Thyroid gland (tissue), 4 donors: ENCODE results near the gene CLCA2. TPM values are rescaled to one million over a fixed set of nuclear protein-coding genes. Genes with fewer than 3 reads are reported as not detected.

Experiments
- DNase-seq, 2 donors: peaks; one replicate each; pipeline ENCODE4 v3.0.0-alpha.2; 2019
- H3K27ac ChIP-seq, 3 donors: fragments of 200-600 bp; sonication (generic); 1 replicate in 2 of 3; 2 replicates in 1 of 3; pipeline ENCODE4 v1.5.1; 2016 to 2019; ENCODE audit warnings: mild to moderate bottlenecking in 1 of 3, moderate library complexity in 1 of 3
- H3K27me3 ChIP-seq: fragments of 200-600 bp; sonication (generic); one replicate; pipeline ENCODE4 v1.5.1; 2019
- H3K36me3 ChIP-seq, 2 donors: fragments of 200-600 bp; sonication (generic); one replicate each; pipeline ENCODE4 v1.5.1; 2016 to 2019
- H3K4me1 ChIP-seq, 2 donors: fragments of 200-600 bp; sonication (generic); one replicate each; pipeline ENCODE4 v1.5.1; 2017 to 2019
- H3K4me3 ChIP-seq, 3 donors: fragments of 200-600 bp; sonication (generic); replicated peaks in 1 of 3; 1 replicate in 2 of 3; 2 replicates in 1 of 3; pipeline ENCODE4 v1.5.1; 2016; ENCODE audit warnings: mild to moderate bottlenecking in 1 of 3
- H3K9me3 ChIP-seq: fragments of 200-600 bp; sonication (generic); one replicate; pipeline ENCODE4 v1.5.1; 2017
- POLR2A ChIP-seq, 2 donors: fragments of 450-650 bp; IDR thresholded peaks; one replicate each; pipeline ENCODE4 v1.6.1; 2017; ENCODE audit warnings: antibody characterized with exemption in 2 of 2, mild to moderate bottlenecking in 2 of 2, moderate library complexity in 1 of 2
- WGBS, 2 donors: methylation state at CpG; one replicate each; pipeline ENCODE4 v1.1.5; 2017; 5-methylcytosine and 5-hydroxymethylcytosine counted together
- intact Hi-C: fragments of 100-400 bp; cut with DNase I; formaldehyde crosslinking; loops from one replicate; pipeline ENCODE4 v1.15.1; 2023
- total RNA-seq, 4 donors: library from RNA; depleted of rRNA; stranded (reverse); fragments of >200 nt; gene quantifications; one replicate each; pipeline ENCODE4 v1.2.3, GENCODE V29; 2016
- TF ChIP-seq, protein P1 (sequence below), 6 experiments: fragments of 200-600 bp in 3 of 6; fragments of 450-650 bp in 3 of 6; sonication (generic) in 3 of 6; IDR thresholded peaks; one replicate each; pipeline ENCODE4 v1.5.1; 2016 to 2019; ENCODE audit warnings: antibody characterized with exemption in 6 of 6, mild to moderate bottlenecking in 2 of 6, inconsistent platforms in 1 of 6, moderate library complexity in 1 of 6

CLCA2 gene
- total RNA-seq, 4 donors from 2014 or later, result not detected

DNA sequence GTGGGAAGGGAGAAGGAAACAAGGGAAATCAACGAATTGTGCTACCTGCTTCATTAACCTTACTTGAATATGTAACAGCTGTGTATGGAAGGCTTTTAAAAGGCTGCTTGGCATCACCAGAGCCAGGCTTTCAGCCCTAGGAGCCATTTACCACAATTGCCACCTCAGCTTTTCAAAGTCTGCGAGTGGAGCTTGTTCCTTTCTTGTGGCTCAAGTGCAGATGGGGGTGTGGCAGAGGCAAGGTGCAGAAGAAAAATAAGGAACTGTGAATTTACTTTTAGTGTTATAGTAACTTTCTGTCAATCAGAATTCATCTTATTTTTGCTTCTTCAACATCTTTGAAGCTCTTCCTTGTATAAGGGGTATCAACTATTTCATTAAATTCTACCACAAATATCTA lies 17.6 kb downstream of the CLCA2 start:
- 61 to 67% methylated on average over 2 of the region's 2 CpGs for WGBS, 2 donors
- TF ChIP-seq, protein P1, sequence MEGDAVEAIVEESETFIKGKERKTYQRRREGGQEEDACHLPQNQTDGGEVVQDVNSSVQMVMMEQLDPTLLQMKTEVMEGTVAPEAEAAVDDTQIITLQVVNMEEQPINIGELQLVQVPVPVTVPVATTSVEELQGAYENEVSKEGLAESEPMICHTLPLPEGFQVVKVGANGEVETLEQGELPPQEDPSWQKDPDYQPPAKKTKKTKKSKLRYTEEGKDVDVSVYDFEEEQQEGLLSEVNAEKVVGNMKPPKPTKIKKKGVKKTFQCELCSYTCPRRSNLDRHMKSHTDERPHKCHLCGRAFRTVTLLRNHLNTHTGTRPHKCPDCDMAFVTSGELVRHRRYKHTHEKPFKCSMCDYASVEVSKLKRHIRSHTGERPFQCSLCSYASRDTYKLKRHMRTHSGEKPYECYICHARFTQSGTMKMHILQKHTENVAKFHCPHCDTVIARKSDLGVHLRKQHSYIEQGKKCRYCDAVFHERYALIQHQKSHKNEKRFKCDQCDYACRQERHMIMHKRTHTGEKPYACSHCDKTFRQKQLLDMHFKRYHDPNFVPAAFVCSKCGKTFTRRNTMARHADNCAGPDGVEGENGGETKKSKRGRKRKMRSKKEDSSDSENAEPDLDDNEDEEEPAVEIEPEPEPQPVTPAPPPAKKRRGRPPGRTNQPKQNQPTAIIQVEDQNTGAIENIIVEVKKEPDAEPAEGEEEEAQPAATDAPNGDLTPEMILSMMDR (IDR thresholded peaks at IDR 0.05), result no peak
- TF ChIP-seq POLR2A (IDR thresholded peaks at IDR 0.05), result no peak

DNA sequence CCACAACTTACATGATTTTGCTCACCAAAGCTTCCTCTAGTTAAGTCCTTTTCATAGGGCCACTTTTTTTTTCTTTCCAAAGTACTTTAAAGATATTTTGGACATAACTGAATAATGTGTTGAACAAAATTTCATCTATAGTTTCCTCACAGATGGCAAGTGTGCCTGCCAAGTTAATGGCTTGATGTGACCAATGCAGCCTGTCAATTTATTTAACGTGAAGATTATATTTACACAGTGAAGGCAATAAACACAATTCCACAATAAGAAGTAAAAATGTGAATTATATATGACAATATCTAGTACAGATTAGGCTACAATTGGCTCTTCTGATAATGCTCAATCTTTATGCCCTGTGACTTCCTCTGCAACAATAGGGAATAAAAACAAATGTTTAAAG lies 18.0 kb downstream of the CLCA2 start:
- intact Hi-C loops, result no loop called here
- no peaks in the 10 kb centered on the region for H3K9me3 ChIP-seq
- no peak for TF ChIP-seq POLR2A (IDR thresholded peaks at IDR 0.05)
- TF ChIP-seq, protein P1 (IDR thresholded peaks at IDR 0.05), result no peak
- no peaks in the 10 kb centered on the region for H3K27me3 ChIP-seq
- DNase-seq, result no peak
- no peak overlapping the region for H3K4me3 ChIP-seq
- H3K36me3 ChIP-seq, result no peaks in the 10 kb centered on the region
- no peaks in the 10 kb centered on the region for H3K4me1 ChIP-seq
- H3K27ac ChIP-seq, result no peak overlapping the region
- 88 to 90% methylated on average over 1 of the region's 1 CpG for WGBS, 2 donors

More for the DNA sequence above, 17.6 kb downstream of the CLCA2 start:
- H3K4me3 ChIP-seq, result no peak overlapping the region
- H3K4me1 ChIP-seq, result no peaks in the 10 kb centered on the region
- no peak overlapping the region for H3K27ac ChIP-seq
- no peak for DNase-seq
- intact Hi-C loops, result no loop called here
- no peaks in the 10 kb centered on the region for H3K9me3 ChIP-seq
- no peaks in the 10 kb centered on the region for H3K27me3 ChIP-seq
- H3K36me3 ChIP-seq, result no peaks in the 10 kb centered on the region

GRCh38 chr1:86445919-86446318 lies 21.9 kb downstream of the CLCA2 start:
- Histone ChIP-seq H3K36me3 (no peaks in the 10 kb centered on the region), H3K4me1 (no peaks in the 10 kb centered on the region), H3K9me3 (no peaks in the 10 kb centered on the region), H3K4me3 (no peak overlapping the region), H3K27me3 (no peaks in the 10 kb centered on the region), H3K27ac (no peak overlapping the region)
- 83 to 86% methylated on average over 1 of the region's 1 CpG for WGBS, 2 donors
- TF ChIP-seq, protein P1 (IDR thresholded peaks at IDR 0.05), result no peak
- no peak for TF ChIP-seq POLR2A (IDR thresholded peaks at IDR 0.05)
- intact Hi-C loops, result no loop called here
- DNase-seq, result no peak

GRCh38 chr1:86447198-86447790 lies 23.3 kb downstream of the CLCA2 start:
- no peaks in the 10 kb centered on the region for H3K9me3 ChIP-seq
- TF ChIP-seq POLR2A (IDR thresholded peaks at IDR 0.05), result no peak
- TF ChIP-seq, protein P1 (IDR thresholded peaks at IDR 0.05), result no peak
- DNase-seq, result no peak
- H3K4me3 ChIP-seq, result no peak overlapping the region
- 72 to 78% methylated on average over 4 of the region's 4 CpGs for WGBS, 2 donors
- intact Hi-C loops, result no loop called here
- no peaks in the 10 kb centered on the region for H3K36me3 ChIP-seq
- no peak overlapping the region for H3K27ac ChIP-seq
- no peaks in the 10 kb centered on the region for H3K27me3 ChIP-seq
- H3K4me1 ChIP-seq, result no peaks in the 10 kb centered on the region

GRCh38 chr1:86448670-86449069 lies 24.7 kb downstream of the CLCA2 start:
- Histone ChIP-seq H3K36me3 (no peaks in the 10 kb centered on the region), H3K27ac (no peak overlapping the region), H3K9me3 (no peaks in the 10 kb centered on the region), H3K4me3 (no peak overlapping the region), H3K4me1 (no peaks in the 10 kb centered on the region), H3K27me3 (no peaks in the 10 kb centered on the region)
- no peak for DNase-seq
- TF ChIP-seq, protein P1 (IDR thresholded peaks at IDR 0.05), result no peak
- TF ChIP-seq POLR2A (IDR thresholded peaks at IDR 0.05), result no peak
- 78 to 85% methylated on average over 1 of the region's 1 CpG for WGBS, 2 donors
- intact Hi-C loops, result no loop called here
